PC-3 (cell line): ENCODE measurements around the gene ZNF672.

Experiments
- CTCF ChIP-seq: fragments of 300-600 bp; sonication (generic); conservative IDR thresholded peaks from 2 replicates; pipeline ENCODE4 v1.5.1; 2017; ENCODE audit warnings: antibody characterized with exemption, low read depth, mild to moderate bottlenecking, low read length
- EZH2 ChIP-seq: fragments of 300-600 bp; sonication (generic); IDR thresholded peaks from one replicate; pipeline ENCODE4 v1.6.1; 2017; ENCODE audit warnings: antibody characterized with exemption, mild to moderate bottlenecking, low read length; ENCODE audit not compliant: unreplicated experiment
- EZH2phosphoT487 ChIP-seq: fragments of 300-600 bp; sonication (generic); IDR thresholded peaks from 2 replicates; pipeline ENCODE4 v1.6.1; 2018; ENCODE audit warnings: mild to moderate bottlenecking, antibody characterized with exemption, low read length, borderline replicate concordance

GRCh38 chr1:248828845-248829244 is 9.2 kb upstream of the ZNF672 start:
- TF ChIP-seq CTCF = no peak
- TF ChIP-seq EZH2 = no peak
- no peak for TF ChIP-seq EZH2phosphoT487
